A549 treated with ZK216348 at 1 μM for 4 hours (cell line): ENCODE results near the gene PIK3C2A. TPM values are rescaled to one million over a fixed set of nuclear protein-coding genes. Genes with fewer than 3 reads are reported as not detected.

ENCODE experiments used
- total RNA-seq: library from RNA; stranded (reverse); fragments of 200-300 nt; extraction: Qiagen RNA extraction; gene quantifications from 5 replicates; pipeline ENCODE4 v1.2.3, GENCODE V29; 2022; ENCODE audit warnings: low read depth

Gene PIK3C2A
- total RNA-seq: 5.8 to 16.4 TPM (median 14.7 TPM) in 5 replicates

GRCh38 chr11:17207317-17208256 lies at the start of gene PIK3C2A:
TSS of gene PIK3C2A (minus strand) at chr11:17207986. CDS start at chr11:17169741, 38,245 bp downstream.

Other genes with a start within 250 kb of the PIK3C2A start
- 27.7 to 41.4 TPM (median 37.2 TPM) in 5 replicates for gene PLEKHA7, start 193.6 kb downstream of the PIK3C2A start, total RNA-seq
- 1,377 to 1,865 TPM (median 1,561 TPM) in 5 replicates for gene RPS13, start 130.3 kb downstream of the PIK3C2A start, total RNA-seq
- gene NUCB2, start 68.8 kb upstream of the PIK3C2A start, total RNA-seq: 27.8 to 39.7 TPM (median 32.9 TPM) in 5 replicates
- gene NCR3LG1, start 143.8 kb upstream of the PIK3C2A start, total RNA-seq: 1.9 to 2.8 TPM (median 2.6 TPM) in 5 replicates
- 0.90 to 2.0 TPM (median 1.4 TPM) in 5 replicates for gene KCNJ11, start 180.7 kb upstream of the PIK3C2A start, total RNA-seq